Effector memory CD8-positive, alpha-beta T cell (primary cell): Measurements from ENCODE around the gene TPM3.
"Not testable (repeated sequence)": the region's sequence is repeated elsewhere in the genome, so short reads cannot be mapped to it uniquely, and the experiment has no call there.

Source experiments
- ATAC-seq: fragments of 150-1000 bp; cut with Tn5 transposase; replicated peaks from 2 replicates; pipeline ENCODE4 v1.10.0; 2021; ENCODE audit warnings: mild to moderate bottlenecking, moderate library complexity
- DNase-seq, 3 experiments: peaks; one replicate each; pipeline ENCODE4 v3.0.0; 2021
- H3K27ac Mint-ChIP-seq, 2 donors: one replicate each; pipeline ENCODE4 v1.8.0; 2022; ENCODE audit warnings: mild to moderate bottlenecking in 2 of 2, mixed read lengths in 2 of 2, moderate library complexity in 2 of 2
- H3K27me3 Mint-ChIP-seq, 2 donors: one replicate each; pipeline ENCODE4 v1.8.0; 2022; ENCODE audit warnings: mixed read lengths in 2 of 2
- H3K36me3 Mint-ChIP-seq: one replicate; pipeline ENCODE4 v1.8.0; 2022; ENCODE audit warnings: mild to moderate bottlenecking, moderate library complexity, mixed read lengths; ENCODE audit not compliant: insufficient read depth
- H3K4me1 Mint-ChIP-seq, 2 donors: one replicate each; pipeline ENCODE4 v1.8.0; 2022; ENCODE audit warnings: low read depth in 2 of 2, mixed read lengths in 2 of 2
- H3K4me3 Mint-ChIP-seq, 2 donors: one replicate each; pipeline ENCODE4 v1.8.0; 2022; ENCODE audit warnings: mild to moderate bottlenecking in 2 of 2, mixed read lengths in 2 of 2, moderate library complexity in 2 of 2
- H3K9me3 Mint-ChIP-seq, 2 donors: one replicate each; pipeline ENCODE4 v1.8.0; 2022; ENCODE audit warnings: mixed read lengths in 2 of 2

Gene TPM3

GRCh38 chr1:154147505-154147904 lies 44.4 kb downstream of the TPM3 start:
- not testable (repeated sequence) for H3K4me3 Mint-ChIP-seq, ATAC-seq, H3K9me3 Mint-ChIP-seq, H3K36me3 Mint-ChIP-seq, H3K4me1 Mint-ChIP-seq, DNase-seq, H3K27me3 Mint-ChIP-seq
- H3K27ac Mint-ChIP-seq = peak overlapping the region in 1 of 2 donors; percentile 41

GRCh38 chr1:154145986-154146385 lies 45.9 kb downstream of the TPM3 start:
- no peak for DNase-seq
- Mint-ChIP-seq H3K27ac (no peak overlapping the region), H3K9me3 (no peaks in the 10 kb centered on the region), H3K36me3 (no peaks in the 10 kb centered on the region), H3K4me1 (peaks cover 0 to 5% of the 10 kb centered on the region in 2 donors), H3K27me3 (no peaks in the 10 kb centered on the region), H3K4me3 (no peak overlapping the region)
- ATAC-seq = no peak

- Mint-ChIP-seq H3K4me3 (no peak overlapping the region), H3K4me1 (no peaks in the 10 kb centered on the region), H3K9me3 (no peaks in the 10 kb centered on the region), H3K36me3 (no peaks in the 10 kb centered on the region), H3K27ac (no peak overlapping the region), H3K27me3 (no peaks in the 10 kb centered on the region)
- no peak for DNase-seq
- ATAC-seq = no peak
Measured at GRCh38 chr1:154142358-154142757, 49.5 kb downstream of the TPM3 start.

GRCh38 chr1:154141240-154141639 lies 50.7 kb downstream of the TPM3 start:
- DNase-seq = no peak
- no peak overlapping the region for H3K27ac Mint-ChIP-seq
- H3K36me3 Mint-ChIP-seq = no peaks in the 10 kb centered on the region
- no peak overlapping the region for H3K4me3 Mint-ChIP-seq
- ATAC-seq = no peak
- no peaks in the 10 kb centered on the region for H3K4me1 Mint-ChIP-seq
- no peaks in the 10 kb centered on the region for H3K9me3 Mint-ChIP-seq
- no peaks in the 10 kb centered on the region for H3K27me3 Mint-ChIP-seq

GRCh38 chr1:154137888-154138287 lies 54.0 kb downstream of the TPM3 start:
- no peaks in the 10 kb centered on the region for H3K27me3 Mint-ChIP-seq
- ATAC-seq = no peak
- H3K4me3 Mint-ChIP-seq = no peak overlapping the region
- no peaks in the 10 kb centered on the region for H3K4me1 Mint-ChIP-seq
- no peaks in the 10 kb centered on the region for H3K9me3 Mint-ChIP-seq
- no peak overlapping the region for H3K27ac Mint-ChIP-seq
- no peaks in the 10 kb centered on the region for H3K36me3 Mint-ChIP-seq
- DNase-seq = no peak

- Mint-ChIP-seq H3K4me1 (no peaks in the 10 kb centered on the region), H3K27ac (no peak overlapping the region), H3K9me3 (no peaks in the 10 kb centered on the region), H3K27me3 (no peaks in the 10 kb centered on the region), H3K4me3 (no peak overlapping the region), H3K36me3 (no peaks in the 10 kb centered on the region)
- no peak for ATAC-seq
- no peak for DNase-seq
Measured at GRCh38 chr1:154133256-154133655, 58.6 kb downstream of the TPM3 start.

GRCh38 chr1:154129391-154129970 lies 62.4 kb downstream of the TPM3 start:
- Mint-ChIP-seq H3K27ac (no peak overlapping the region), H3K4me1 (peaks cover 0 to 2% of the 10 kb centered on the region in 2 donors), H3K4me3 (no peak overlapping the region), H3K9me3 (no peaks in the 10 kb centered on the region), H3K36me3 (no peaks in the 10 kb centered on the region), H3K27me3 (no peaks in the 10 kb centered on the region)
- ATAC-seq (no peak), DNase-seq (no peak)

- DNase-seq, H3K36me3 Mint-ChIP-seq, H3K4me1 Mint-ChIP-seq, ATAC-seq, H3K9me3 Mint-ChIP-seq, H3K27me3 Mint-ChIP-seq, H3K27ac Mint-ChIP-seq, H3K4me3 Mint-ChIP-seq: not testable (repeated sequence)
Measured at GRCh38 chr1:154123205-154123604, 68.7 kb downstream of the TPM3 start.

GRCh38 chr1:154117642-154118041 lies 74.3 kb downstream of the TPM3 start:
- ATAC-seq (no peak), DNase-seq (no peak)
- Mint-ChIP-seq H3K4me3 (no peak overlapping the region), H3K9me3 (no peaks in the 10 kb centered on the region), H3K36me3 (peaks cover 4% of the 10 kb centered on the region), H3K27me3 (no peaks in the 10 kb centered on the region), H3K4me1 (peaks cover 6 to 8% of the 10 kb centered on the region in 2 donors), H3K27ac (no peak overlapping the region)

GRCh38 chr1:154115180-154115579 lies 76.7 kb downstream of the TPM3 start:
- DNase-seq = no peak
- H3K27ac Mint-ChIP-seq = peak overlapping the region; percentile 49 to 86
- H3K36me3 Mint-ChIP-seq = peaks cover 4% of the 10 kb centered on the region
- H3K9me3 Mint-ChIP-seq = no peaks in the 10 kb centered on the region
- H3K27me3 Mint-ChIP-seq = no peaks in the 10 kb centered on the region
- ATAC-seq = peak; percentile 89
- no peak overlapping the region for H3K4me3 Mint-ChIP-seq
- H3K4me1 Mint-ChIP-seq = peaks cover 6 to 8% of the 10 kb centered on the region in 2 donors
